Measurements from ENCODE around the gene DDX51. TPM values are rescaled to one million over a fixed set of nuclear protein-coding genes. Genes with fewer than 3 reads are reported as not detected.

The DDX51 gene
- total RNA-seq, 4 donors from 2014 or later = 9.1 to 12.8 (median 11.3) TPM

DNA sequence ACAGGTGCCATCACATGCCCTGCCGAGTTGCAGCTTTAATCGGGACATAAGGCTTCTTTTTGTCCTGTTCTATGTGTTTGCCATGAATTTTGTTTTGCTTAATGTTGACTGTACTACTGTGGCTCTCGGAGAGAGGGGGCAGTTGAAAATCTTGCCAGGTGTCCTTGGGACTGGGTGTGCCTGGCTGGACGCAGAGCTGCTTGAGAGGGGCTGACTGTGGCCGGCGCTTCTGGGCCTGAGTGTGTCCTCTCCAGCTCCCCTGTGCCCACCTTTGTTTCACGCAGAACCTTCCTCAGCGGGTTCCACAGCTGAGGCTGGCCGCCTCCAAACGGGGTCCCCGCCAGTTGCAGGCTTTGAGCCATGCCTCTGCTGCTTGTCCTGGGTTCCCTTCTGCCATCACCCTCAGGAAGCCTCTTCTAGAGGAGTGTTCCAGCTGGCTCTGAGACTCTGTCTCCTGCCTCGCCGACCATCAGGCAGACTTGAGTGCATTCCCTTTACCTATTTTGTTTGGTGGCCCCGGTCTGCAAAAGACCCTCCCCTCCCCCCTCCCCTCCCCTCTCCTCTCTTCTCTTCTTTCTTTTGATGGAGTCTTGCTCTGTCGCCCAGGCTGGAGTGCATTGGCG lies 49.7 kb downstream of the DDX51 start:
- Histone ChIP-seq H3K4me3 (no peak overlapping the region), H3K36me3 (peaks cover 0 to 21% (median 13%) of the 10 kb centered on the region in 4 donors), H3K9me3 (no peaks in the 10 kb centered on the region), H3K27ac (replicated peaks in 1 of 4) (no peak overlapping the region), H3K4me1 (no peaks in the 10 kb centered on the region), H3K27me3 (no peaks in the 10 kb centered on the region)
- TF ChIP-seq EP300 (IDR thresholded peaks at IDR 0.05) = no peak
- TF ChIP-seq, protein P1, sequence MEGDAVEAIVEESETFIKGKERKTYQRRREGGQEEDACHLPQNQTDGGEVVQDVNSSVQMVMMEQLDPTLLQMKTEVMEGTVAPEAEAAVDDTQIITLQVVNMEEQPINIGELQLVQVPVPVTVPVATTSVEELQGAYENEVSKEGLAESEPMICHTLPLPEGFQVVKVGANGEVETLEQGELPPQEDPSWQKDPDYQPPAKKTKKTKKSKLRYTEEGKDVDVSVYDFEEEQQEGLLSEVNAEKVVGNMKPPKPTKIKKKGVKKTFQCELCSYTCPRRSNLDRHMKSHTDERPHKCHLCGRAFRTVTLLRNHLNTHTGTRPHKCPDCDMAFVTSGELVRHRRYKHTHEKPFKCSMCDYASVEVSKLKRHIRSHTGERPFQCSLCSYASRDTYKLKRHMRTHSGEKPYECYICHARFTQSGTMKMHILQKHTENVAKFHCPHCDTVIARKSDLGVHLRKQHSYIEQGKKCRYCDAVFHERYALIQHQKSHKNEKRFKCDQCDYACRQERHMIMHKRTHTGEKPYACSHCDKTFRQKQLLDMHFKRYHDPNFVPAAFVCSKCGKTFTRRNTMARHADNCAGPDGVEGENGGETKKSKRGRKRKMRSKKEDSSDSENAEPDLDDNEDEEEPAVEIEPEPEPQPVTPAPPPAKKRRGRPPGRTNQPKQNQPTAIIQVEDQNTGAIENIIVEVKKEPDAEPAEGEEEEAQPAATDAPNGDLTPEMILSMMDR (IDR thresholded peaks at IDR 0.05) = no peak
- no peak for TF ChIP-seq POLR2A (IDR thresholded peaks at IDR 0.05; ENCODE audit: low read depth)
- no peak for TF ChIP-seq POLR2AphosphoS5 (IDR thresholded peaks at IDR 0.05)
- WGBS = 94% methylated on average over 14 of the region's 16 CpGs
- intact Hi-C loops (cut with DNase I) = no loop called here
- no peak for DNase-seq (ENCODE audit: extremely low spot score)

DNA sequence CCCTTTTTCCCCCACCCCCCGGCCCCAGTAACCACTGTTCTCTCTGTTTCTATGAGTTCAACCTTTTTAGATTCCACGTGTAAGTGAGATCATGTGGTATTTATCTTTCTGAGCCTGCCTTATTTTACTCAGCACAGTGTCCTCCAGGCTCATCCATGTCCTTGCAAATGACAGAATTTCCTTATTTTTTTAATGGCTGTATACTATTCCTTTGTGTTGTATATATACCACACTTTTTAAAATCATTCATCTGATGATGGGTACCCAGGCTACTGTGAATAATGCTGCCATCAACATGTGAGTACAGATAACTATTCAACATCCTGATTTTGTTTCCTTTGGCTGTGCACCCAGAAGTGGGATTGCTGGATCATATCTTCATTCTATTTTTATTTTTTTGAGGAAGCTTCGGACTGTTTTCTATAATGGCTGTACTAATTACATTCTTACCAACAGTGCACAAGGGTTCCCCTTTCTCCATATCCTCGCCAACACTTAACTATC lies 54.7 kb downstream of the DDX51 start:
- 86% methylated on average over 4 of the region's 4 CpGs for WGBS
- Histone ChIP-seq H3K4me3 (no peak overlapping the region), H3K4me1 (peaks cover 8 to 17% (median 16%) of the 10 kb centered on the region in 4 donors), H3K27ac (replicated peaks in 1 of 4) (no peak overlapping the region), H3K36me3 (peaks cover 0 to 16% (median 11%) of the 10 kb centered on the region in 4 donors), H3K27me3 (no peaks in the 10 kb centered on the region), H3K9me3 (no peaks in the 10 kb centered on the region)
- TF ChIP-seq, protein P1 (IDR thresholded peaks at IDR 0.05) = no peak
- TF ChIP-seq EP300 (IDR thresholded peaks at IDR 0.05) (no peak), POLR2AphosphoS5 (IDR thresholded peaks at IDR 0.05) (no peak), POLR2A (IDR thresholded peaks at IDR 0.05; ENCODE audit: low read depth) (no peak)
- intact Hi-C loops (cut with DNase I) = loop anchor here (10.0 kb wide), 1 partner anchor 405 kb away; the partner anchor contains the start of gene FBRSL1
- peak; percentile 7 for DNase-seq (ENCODE audit: extremely low spot score)

Small RNAs within 50 kb of the gene (small RNA-seq; reads per million reads assigned to genes)
- gene AC138466.3 = 0 reads per million in 3 donors

Other genes with a start within 250 kb of the DDX51 start
- 10 to 100 TPM; 18.4 to 37.5 (median 26.9) TPM for gene ULK1, start 249.7 kb downstream of the DDX51 start, total RNA-seq
- gene PUS1, start 215.0 kb downstream of the DDX51 start, total RNA-seq = 10 to 100 TPM; 14.7 to 23.3 (median 19.5) TPM
- 10 to 100 TPM; 16.9 to 31.1 (median 22.4) TPM for gene EP400, start 194.4 kb downstream of the DDX51 start, total RNA-seq
- gene NOC4L, start 138 bp upstream of the DDX51 start, total RNA-seq = 10 to 100 TPM; 10.4 to 15.4 (median 11.5) TPM
- gene GALNT9, start 185.3 kb upstream of the DDX51 start, total RNA-seq = under 1 TPM; 0.17 to 0.58 (median 0.46) TPM

Measured in esophagus muscularis mucosa (tissue), 4 donors.